KG1 (cell line): ENCODE data around the gene GOLGA8G.
"Not testable (repeated sequence)": the region's sequence is repeated elsewhere in the genome, so short reads cannot be mapped to it uniquely, and the experiment has no call there.

ENCODE experiments used
- DNase-seq: peaks from one replicate; lab custom pipeline; 2025; lab: John Stamatoyannopoulos, UW

The GOLGA8G gene, protein sequence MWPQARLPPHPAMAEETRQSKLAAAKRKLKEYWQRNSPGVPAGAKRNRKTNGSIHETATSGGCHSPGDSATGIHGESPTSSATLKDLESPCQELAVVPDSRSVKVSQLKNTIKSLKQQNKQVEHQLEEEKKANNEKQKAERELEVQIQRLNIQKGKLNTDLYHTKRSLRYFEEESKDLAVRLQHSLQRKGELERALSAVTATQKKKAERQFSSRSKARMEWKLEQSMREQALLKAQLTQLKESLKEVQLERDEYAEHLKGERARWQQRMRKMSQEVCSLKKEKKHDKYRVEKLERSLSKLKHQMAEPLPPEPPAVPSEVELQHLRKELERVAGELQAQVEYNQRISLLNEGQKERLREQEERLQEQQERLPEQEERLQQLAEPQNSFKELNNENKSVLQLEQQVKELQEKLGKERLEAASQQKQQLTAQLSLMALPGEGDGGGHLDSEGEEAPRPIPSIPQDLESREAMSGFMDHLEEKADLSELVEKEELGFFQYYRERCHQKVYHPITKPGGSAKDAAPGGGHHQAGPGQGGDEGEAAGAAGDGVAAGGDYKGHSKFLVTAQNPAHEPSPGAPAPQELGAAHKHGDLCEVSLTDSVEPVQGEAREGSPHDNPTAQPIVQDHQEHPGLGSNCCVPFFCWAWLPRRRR

DNA sequence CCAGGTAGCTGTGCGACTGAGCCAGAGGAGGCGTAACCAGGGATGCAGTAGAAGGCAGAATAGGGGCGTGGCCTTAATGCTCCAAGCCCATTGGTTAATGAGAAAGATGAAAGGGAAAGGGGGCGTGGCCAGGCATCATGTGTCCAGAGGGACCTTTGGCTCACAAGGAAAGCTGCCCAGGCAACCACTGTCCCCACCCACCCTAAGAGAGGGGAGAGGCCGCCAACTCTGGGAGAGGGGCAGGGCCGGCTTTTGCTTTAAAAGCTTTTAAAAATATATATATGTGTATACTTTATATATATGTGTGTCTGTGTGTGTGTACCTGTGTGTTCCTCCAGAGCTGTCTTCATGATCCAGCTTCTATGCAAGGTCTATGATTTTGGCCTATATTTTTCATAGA, at the start of gene GOLGA8G:
TSS of gene GOLGA8G (minus strand) at position 18 of the 400 bp plus-strand sequence. CDS start 62 bp downstream, outside the sequence.
- DNase-seq: not testable (repeated sequence)

DNA sequence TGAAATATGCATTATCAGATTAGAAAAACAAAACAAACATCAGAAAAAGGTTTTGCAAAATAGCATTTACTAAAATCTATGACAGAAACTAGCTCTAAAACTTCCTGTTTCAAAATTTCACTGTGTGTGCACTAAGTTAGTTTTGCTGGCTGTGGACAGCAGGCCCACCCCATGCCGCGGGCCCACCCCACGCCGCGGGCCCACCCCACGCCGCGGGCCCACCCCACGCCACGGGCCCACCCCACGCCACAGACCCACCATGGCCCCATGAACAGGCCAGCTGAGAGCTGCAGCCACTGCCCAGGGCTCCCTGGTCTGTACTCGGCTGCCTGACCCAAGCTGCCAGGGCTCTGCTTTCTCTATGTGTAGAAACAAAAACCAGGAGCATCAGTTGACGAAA, 40.6 kb upstream of the GOLGA8G start:
- DNase-seq: not testable (repeated sequence)

DNA sequence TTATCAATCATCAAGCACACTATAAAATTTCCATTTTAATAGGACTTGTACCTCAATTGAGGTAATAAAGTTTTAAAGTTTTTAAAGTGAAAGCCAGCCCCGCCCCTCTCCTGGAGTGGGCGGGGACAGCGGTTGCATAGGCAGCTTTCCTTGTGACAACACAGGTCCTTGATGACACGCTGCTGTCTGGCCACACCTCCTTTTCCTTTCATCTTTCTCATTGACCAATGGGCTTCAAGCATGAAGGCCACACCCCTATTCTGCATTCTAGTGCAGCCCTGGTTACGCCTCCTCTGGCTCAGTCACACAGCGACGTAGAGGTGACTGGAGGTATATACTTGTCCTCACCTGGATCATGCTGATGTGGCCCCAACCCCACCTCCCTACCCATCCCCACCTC, 20.5 kb upstream of the GOLGA8G start, which contains the start of gene GOLGA6L25:
TSS of gene GOLGA6L25 (plus strand) at position 301 of the 400 bp plus-strand sequence. CDS start at position 362, 61 bp downstream.
- not testable (repeated sequence) for DNase-seq

DNA sequence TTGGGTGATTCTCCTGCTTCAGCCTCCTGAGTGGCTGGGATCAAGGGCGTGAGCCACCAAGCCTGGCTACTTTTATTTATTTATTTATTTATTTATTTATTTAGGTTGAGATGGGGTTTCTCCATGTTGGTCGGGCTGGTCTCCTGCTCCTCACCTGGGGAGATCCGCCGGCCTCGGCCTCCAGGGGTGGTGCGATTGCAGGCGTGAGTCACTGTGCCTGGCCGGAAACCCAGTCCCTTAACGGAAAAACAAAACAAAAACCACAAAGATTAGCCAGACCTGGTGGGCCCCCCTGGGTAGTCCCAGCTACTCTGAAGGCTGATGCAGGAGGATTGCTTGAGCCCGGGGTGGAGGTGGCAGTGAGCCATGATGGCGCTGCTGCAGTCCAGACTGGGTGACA, 17.6 kb downstream of the GOLGA8G start:
- DNase-seq: not testable (repeated sequence)

DNA sequence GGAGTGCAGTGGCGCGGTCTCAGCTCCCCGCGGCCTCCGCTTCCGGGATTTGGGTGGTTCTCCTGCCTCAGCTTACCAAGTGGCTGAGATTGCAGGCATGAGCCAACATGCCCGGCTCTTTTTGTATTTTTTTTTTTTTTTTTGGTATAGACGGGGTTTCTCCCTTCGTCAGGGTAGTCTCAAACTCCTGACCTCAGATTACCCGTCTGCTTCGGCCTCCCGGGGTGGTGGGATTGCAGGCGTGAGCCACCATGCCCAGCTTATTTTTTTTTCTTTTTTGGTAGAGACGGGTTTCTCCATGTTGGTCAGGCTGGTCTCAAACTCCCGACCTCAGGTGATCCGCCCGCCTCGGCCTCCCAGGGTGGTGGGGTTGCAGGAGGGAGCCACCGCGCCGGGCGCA, 18.6 kb downstream of the GOLGA8G start:
- DNase-seq: not testable (repeated sequence)

DNA sequence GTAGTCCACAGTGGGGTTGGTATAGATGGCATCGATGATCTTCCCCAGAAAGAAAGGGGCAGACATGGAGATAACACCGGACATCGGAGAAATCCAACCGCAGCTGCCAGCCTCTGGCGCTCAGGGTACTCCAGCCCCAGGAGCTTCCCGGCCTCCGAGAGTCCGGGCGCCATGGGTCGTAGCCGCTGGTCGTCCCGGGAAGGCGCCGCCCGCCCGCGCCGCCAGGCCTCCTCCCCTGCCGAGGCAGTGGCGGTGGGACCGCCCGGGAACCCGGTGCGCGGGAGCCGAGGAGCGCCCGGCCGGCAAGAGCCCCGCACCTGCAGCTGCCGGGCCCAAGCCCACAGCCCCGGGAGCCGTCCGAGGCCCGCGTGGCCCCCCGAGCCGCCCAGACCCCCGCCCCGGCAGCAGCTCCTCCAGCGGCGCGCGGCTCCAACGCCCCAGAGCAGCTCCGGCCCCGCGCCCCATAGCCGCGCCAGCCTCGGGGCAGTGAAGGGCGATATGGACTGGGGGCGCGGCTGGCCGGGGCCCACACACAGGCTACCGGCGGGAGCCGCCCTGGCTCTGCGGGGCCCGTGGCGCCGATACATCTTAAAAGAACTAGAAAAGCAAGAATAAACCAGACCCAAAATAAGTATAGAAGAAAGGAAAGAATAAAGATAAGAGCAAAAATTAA, 24.4 kb downstream of the GOLGA8G start:
- not testable (repeated sequence) for DNase-seq

DNA sequence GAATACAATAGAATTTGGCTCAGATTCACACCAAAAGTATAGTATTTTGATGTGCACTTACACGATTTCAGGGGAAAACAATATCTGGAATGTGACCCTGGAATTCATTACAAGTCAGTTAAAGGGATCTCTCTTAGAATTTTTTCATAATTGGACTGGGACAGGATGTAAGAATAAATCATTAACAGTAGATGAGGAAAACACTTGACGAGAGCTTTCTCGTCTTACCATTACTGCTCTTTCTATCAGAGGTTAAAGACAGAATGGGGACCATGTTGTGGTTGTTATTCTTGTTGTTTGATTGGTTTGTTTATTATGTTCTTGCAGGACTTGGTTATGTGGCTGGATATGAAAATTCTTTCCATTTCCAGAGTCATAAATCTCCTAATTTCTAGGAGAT, 51.4 kb downstream of the GOLGA8G start:
- DNase-seq: not testable (repeated sequence)
